Superior temporal gyrus (tissue), 1 donor: ENCODE measurements around the gene NEDD4L.

Source experiments
- DNase-seq: peaks from one replicate; pipeline ENCODE4 v3.0.0-alpha.2; 2016; ENCODE audit errors: extremely low spot score

NEDD4L gene

DNA sequence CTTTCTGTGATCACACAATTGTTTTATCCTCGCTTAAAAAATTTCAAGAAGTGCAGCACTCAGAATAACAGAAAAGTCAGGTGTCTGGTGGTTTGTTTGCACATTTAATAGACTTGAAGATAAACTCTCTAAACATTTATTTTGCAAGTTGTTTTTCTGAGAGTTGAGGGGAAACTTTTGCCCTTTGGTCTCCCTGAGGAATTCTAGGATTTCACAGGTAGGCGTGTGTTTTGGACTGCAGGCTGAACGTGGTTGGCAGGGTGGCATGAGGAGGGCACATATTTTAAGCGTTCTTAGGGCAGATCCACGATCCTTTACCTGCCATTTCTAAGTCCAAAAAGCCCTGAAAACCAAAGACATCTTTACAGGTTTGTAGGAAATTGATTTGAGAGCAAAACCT, 188.6 kb downstream of the NEDD4L start:
- DNase-seq, result no peak

DNA sequence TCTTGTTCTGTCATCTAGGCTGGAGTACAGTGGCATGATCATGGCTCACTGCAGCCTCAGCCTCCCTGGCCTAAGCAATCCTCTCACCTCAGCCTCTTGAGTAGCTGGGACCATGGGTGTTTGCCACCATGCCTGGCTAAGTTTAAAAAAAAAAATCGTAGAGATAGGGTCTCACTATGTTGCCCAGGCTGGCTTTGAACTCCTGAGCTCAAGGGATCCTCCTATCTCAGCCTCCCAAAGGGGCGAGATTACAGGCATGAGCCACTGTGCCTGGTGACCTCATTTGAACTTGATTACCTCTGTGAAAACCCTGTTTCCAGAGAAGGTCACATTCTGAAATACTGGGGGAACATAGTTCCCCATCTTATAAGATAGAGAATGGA, 190.3 kb downstream of the NEDD4L start:
- no peak for DNase-seq

DNA sequence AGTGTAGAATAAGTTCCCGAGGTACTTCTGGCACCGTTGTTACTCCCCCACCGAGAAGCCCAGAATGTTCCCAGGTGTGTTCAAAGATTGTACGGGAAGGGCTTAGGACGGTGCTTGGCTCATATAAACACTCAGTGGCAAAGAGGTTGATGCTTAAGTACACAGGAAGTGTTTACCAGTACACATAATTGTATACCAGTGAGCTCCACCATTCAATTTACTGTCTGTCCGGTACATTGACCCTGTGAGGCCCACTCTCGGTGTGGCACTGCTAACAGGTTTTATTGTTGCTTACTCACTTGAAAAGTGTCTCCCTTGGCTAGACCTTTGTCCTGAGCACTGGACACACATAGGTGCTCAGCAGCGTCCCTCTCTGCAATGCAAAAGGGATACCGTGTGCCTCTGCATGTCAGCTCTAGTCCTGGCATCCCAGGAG, 191.0 kb downstream of the NEDD4L start:
- no peak for DNase-seq

DNA sequence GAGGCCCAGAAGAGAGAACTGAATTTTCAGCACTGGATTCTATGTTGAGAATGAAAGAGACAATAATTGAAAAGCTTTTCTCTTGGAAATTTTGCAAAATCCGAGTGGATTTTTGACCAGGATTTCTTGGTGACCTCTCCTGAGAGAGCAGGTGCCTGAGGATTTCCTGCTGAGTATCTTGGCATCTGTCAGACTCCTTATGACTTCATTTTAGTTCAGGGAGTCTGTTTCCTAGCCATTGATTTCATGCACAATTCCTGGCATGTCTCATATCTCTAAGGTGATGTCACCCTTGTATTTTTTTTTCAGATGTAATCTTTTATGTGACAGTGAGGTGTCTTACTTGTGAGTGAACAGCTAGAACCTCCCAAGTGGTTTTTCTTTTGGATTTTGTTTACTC, 195.9 kb downstream of the NEDD4L start:
- no peak for DNase-seq

DNA sequence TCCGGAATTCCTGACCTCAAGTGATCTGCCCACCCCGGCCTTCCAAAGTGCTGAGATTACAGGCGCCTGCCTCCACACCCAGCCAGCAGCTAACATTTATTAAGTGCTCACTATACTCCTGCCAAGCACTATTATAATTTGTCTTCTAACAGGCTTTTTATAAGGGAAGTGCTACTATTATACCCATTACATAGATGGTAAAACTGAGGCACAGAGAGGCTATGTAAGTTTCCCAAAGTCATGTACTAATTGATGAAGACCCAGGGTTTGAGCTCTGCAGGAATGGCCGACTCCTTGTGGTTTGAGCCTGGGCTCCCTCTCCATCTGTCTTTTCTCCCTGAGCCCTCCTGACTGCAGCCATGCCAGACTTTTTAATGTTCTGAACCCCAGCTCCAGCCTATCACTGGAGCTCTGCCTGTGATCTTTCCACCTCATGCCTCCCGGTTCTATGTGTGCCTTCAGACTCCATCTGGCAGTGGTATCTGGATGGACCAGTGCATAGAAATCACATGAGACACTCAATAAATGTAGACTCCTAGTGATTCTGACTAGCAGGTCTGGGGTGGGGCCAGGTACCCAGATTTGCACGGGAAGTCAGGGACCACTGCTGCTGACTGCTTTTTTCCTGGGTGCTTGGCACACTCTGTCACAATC, 197.1 kb downstream of the NEDD4L start:
- no peak for DNase-seq

DNA sequence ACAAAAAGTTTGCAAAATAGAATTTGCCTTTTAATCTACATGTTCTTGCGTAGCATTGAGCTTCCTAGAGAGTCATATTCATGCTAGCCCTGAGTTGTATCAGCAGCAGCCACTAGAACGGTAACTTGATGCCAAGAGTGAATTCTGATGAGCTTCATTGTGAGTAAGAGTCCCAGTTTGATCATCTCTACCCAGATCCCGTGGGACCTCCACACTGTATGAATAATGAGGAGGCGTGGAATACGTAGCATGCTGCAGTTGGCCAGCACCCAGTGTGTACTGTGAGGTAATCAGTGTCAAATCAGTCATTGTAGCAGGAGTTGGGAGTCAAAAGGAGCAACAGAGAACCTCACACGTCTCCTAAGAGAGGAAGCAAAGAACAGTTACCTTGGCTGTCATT, 197.9 kb downstream of the NEDD4L start:
- DNase-seq, result no peak

DNA sequence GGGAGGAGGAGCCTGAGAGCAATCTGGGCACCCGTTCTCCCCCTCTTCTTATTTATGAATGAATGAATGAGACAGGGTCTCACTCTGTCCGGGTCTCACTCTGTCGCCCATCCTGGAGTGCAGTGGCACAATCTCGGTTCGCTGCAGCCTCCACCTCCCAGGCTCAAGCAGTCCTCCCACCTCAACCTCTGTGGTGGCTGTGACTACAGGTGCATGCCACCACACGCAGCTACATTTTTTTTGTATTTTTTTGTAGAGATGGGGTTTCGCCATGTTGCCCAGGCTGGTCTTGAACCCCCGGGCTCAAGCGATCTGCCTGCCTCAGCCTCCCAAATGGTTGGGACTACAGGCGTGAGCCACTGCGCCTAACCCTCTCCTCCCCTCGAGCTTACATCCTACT, 198.4 kb downstream of the NEDD4L start:
- no peak for DNase-seq

DNA sequence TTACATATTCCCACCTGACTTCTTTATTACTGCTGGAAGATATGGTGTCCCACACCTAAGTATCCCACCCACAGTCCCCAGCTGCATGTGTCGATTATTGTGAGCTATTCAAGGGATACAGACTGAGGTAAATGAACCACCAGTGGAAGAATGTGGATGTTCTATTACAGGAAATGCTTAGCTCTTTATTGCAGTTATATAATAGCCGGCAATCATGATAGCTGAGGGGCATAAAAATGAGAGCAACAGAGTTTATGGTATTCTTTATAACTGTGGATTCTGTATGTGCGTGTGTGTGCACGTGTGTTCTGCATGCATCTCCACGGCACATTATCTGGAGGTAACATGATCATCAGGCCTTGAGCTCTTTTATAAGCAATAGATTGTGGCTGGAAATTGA, 198.9 kb downstream of the NEDD4L start:
- no peak for DNase-seq

DNA sequence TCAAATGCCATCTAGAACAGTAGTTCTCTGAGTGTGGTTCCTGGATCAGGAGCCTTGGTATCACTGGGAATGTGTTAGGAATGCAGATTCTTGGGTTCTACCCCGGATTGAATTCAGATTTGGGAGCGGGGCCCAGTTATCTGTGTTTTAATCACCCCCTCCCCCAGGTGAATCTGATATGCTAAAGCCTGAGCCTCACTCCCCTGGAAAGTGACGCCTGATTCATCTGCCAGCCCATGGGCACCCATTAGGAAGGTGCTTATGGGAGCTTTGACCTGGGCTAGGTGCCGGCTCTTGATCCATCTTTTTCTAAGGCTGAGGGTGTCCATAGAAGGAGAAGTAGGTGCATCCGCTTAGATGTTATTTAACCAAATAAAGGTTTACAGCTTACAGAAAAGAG, 199.4 kb downstream of the NEDD4L start:
- no peak for DNase-seq

DNA sequence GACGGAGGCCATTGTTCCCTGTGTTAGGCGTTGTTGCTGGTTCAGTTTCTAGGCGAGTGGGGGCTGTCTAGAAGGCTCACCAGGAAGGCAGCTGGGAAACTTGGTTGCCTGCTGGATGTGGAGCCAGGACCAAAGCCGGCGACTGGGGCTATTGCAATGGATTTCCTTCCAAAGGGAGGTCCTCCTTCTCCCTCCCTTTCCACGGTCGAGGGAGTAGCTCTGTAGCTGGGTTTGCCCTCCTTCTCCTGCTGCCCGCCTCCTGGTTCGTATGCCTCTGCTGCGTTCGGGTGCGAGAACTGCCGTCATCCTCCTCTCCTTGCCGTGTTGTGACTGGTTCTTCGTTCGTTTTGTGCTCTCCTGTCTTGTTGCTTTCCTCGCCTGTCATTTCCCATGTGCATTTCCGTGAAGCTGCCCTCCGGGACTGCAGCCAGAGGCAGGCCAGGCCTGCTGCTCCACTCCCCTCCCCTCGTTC, 203.4 kb downstream of the NEDD4L start:
- peak; percentile 53 for DNase-seq

DNA sequence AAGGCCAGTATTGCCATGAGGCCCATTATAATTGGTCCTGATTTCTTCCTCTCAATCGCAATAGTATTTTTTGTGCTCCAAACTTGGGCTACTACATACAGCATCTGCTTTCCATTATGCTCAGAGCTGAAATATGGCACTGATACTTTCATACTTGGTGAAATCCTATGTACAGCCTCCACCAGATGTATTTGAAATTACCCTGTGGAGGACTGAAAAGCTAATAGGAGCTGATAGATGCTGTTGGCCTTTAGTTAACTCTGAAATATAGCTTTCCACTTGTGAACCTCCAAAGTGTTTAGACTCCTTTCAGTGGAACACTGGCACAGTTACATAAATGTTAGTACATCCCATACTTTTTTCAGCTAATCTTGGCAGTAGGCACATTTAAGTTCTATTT, 205.7 kb downstream of the NEDD4L start:
- DNase-seq, result no peak

DNA sequence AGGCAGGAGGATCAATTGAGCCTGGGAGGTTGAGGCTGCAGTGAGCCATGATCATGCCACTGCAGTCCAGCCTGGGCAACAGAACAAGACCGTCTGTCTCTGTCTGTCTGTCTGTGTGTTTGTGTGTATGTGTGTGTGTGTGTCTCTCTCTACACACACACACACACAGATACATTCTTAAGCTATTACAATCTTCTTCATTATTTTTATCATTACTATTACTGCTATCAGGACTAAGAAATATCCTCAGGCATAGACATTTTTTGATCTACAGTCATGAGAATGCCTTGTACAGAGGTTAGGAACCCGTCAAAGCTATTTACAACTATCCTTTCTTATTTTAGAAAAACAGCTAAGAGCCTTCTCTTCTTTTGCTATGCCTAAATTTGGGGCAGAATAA, 207.4 kb downstream of the NEDD4L start:
- no peak for DNase-seq

DNA sequence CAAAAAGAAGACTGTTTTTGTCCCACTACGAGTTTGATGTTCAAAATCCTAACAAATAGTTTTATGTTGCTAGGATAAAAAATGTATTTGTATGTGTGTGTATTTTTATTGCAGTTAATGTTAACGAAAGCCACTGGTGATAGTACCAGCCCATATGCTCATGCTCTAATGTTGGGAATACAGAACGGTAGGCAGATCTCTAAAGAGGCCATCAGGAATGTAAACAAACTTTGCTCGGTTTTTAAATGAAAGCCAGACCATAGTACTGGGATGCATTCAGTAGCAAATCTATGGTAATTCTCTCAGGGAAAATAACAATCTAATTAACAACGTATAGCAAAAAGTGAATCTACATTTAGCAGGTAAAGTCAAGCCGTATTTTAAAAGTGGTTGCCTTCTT, 208.1 kb downstream of the NEDD4L start:
- DNase-seq, result no peak

DNA sequence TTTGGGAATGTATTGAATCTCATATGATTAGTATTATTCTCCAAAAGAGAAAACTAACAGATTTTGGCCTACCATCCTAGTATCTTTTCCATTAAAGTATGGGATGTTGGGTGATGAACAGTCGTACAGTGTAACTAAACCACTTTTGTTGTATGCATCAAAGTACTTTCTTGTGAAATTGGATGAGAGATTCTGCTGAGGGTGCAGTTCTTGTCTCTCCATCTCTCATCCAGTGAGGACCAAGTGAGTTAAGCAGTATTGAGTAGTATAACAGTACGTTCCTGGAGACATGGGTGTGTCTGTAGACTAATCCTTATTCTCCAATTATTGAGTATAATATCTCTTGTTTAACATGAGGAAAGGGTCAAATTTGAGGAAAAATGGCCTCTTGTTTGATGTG, 209.3 kb downstream of the NEDD4L start:
- DNase-seq, result no peak

DNA sequence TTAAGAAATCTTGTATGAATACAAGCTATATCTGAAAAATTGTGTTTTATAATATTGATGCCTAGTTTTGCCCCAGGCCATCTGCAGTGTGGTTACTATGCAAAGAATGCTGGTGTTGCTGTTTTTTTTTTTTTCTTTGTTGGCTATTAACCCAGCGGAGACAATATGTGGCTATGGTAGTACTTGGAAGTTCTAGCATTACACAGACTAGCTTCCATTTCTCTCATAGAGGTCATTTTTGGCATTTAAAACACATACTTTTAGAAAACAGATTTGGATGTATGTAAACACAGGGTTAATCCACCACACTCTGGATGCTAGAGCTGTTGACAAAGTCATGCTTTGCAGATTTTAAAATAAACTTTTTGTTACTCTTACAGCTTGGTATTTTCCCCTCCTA, 209.8 kb downstream of the NEDD4L start:
- DNase-seq, result no peak

DNA sequence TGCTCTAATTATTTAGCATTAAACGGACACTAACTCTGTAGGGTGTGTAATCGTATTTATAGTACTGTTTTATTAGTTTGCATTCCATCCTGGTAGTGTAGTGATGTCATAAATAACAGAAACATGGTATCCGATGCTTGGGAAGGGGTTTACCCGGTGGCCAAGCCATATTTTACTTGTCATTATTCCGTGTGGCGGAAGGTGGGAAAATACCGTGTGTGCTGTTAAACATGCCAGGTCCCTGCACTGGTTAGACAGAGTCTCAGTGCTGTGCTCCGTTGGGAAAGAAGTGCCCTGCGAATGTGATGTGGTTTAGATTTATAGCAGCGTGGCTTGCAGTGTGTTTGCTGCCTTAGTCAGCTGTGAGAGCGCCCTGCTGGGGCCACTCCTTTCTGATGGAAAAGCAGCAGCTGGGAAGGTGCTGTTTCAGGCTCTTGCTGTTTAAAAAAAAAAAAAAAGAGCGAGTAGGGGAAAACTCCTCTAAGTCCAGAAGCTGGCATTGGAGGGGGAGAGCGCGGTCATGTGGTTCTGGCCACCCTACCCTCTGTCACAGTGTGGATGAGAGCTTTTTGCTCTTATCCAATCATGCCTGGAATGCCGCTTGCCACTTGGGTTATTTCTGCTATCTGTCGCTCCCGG, 211.0 kb downstream of the NEDD4L start:
- DNase-seq, result no peak

DNA sequence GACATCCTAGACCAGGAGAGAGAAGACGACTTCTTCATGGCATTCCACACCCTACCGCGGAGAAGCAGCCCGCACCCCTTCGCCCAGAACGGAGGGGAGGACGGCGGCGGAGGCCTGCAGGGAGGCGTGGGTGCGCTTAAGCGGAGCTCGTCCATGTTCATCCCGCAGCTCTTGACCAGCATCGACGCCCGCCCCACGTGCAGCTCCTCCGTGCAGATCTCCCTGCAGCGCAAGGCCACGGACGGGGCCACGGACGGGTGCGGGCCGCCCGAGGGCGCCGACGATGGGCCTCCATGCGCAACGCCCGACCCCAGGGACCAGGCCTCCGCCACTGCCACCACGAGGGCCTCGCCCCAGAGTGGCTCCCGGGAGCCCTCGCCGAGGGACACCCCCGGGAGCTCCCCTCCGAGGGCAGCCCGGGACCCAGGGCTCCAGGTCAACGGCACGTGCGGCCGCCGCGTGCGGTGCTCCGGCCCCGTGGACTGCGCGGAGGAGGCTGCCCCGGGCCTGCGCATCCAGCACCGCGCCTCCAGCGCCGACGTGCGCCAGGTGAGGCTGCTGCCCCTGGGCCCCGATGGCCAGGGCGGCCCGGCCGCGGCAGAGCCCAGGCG, 211.8 kb downstream of the NEDD4L start:
- DNase-seq, result no peak

DNA sequence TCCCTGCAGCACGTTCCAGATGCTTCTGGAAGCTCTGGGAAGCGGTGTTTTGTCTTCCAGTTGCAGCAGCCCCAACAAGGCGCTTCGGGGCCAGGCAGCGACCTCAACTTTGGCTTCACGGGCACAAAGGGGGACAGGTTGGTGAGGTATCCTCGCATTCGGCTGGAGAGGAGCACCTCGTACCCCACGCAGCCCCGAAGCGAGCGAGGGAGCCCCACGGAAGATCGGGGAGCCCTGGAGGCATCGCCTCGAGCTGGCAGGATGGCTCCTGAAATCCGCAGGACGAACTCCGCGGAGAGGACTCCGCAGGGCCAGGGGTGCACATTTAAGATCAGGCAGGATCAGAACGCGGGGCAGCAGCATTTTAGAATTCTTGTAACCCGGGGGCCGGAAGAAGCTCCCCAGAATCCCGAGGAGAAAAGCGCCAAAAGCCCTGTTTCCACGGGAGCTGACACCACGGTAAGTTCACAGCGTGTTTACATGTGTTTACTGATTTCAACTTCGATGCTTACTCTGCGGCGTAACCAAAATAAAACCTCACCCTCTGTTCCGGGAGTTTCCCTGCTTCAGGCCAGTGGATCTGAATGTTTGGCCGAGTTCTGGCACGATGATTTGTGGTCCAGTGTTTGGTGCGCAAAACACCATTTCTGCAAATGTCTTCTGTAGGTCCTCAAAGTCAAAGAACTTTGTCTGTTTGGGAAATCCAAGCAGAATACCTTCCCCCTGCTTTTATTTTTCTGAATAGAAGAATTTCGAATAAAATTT, 212.5 kb downstream of the NEDD4L start:
- no peak for DNase-seq

DNA sequence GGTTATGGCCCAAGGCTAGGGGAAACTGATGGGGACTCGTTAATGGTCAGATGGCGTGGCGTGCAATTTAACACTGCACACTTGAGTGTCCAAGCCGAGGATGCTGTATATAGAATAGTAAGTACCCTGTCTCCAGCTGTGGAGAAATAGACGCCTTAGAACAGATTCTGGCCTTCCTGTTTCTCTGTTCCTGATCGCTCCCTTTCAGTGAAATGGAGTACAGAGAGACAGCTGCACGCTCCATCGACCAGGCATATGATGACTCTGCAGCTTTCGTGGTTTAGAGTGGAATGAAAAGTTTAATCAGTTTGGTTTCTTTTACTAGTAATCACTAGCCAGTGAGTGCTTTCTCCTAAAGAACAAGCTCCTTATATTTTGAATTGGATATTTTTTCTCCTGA, 213.4 kb downstream of the NEDD4L start:
- no peak for DNase-seq

DNA sequence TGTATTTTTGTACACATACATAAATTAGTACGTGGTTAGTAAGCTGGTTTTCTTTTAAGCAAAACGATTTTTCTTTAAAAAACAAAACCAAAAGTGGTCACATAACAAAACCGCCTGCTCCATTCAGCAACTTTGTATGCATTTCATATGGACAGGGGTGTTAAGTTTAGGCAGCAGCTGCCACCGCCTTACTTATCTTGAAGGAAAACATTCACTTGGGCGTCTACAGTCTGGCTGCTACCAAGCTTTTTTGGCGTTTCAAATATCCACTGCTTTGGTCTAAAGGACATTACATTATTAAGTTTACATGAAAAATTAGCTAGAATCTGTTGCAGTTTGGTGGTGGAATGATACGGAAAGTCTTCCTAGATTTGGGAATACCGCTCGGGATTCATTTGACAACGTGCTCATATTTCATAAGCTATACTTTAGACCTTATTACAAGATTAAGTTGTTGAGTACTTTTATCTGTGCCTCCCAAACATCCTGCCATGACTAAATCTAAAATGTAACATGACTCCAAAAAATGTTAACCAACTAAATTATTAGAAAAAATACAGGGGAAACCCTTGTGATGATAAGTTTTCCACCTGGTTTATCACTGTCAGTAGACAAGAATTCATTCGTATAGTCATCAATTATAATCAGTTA, 214.8 kb downstream of the NEDD4L start:
- DNase-seq, result no peak

DNA sequence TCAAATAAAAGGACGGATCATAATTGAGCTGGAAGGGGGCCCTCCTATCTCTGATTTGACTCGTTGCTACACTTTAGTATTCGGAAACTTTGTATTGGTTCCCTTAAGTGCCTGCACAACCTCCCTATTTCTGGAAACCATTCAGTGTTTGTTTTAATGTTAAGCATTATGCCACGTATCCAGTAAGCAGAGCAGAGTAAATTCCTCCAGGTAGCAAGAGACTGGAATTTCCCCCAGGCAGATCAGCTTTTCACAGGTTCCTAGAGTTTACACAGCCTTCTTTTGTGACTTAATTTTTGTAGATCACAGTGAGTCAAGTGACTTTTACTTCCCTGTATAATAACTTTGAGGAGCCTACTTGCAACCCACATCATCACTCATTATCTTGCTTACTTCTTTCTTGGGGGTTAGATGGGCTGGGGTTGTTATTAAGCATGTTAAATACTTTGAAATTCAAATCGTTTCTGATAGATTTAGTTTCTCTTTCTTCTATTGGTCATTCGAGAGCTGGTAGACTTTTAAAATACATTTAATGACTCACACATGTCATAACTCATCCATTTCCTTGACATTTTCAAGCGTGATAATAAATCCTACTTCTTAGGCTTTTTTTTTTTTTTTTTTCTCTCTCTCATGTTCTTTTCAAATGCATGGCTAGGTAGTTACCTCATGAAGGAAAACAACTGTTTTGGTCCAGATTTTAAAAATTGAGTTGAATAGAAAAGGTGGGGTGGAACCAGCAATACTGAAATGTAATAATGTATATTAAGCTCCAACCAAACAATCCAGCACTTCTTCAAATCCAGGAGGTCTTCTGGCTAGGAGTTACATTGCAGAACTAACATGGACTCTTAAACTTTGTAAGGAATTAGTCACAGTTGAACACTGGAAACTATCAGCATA, 219.3 kb downstream of the NEDD4L start:
- no peak for DNase-seq
